OCI-LY7 (cell line): ENCODE results near the gene AP5S1. TPM values are rescaled to one million over a fixed set of nuclear protein-coding genes. Genes with fewer than 3 reads are reported as not detected.

Experiments
- BruUV-seq: library from RNA; stranded (reverse); fragments of 400-500 nt; replicated peaks from 2 replicates; lab custom pipeline; 2021; lab: Mats Ljungman, UMichigan
- CTCF ChIA-PET: fragments of 300-600 bp; sonication (Branson Sonifier 250); formaldehyde crosslinking; loops from one replicate; lab custom pipeline; 2022; ENCODE audit warnings: antibody characterized with exemption; ENCODE audit not compliant: unreplicated experiment; lab: Charles Lee
- POLR2A ChIA-PET: fragments of 300-600 bp; sonication (Branson Sonifier 250); formaldehyde crosslinking; loops from one replicate; lab custom pipeline; 2022; ENCODE audit warnings: antibody characterized with exemption; lab: Charles Lee
- DNase-seq: peaks from one replicate; pipeline ENCODE4 v3.0.0-alpha.2; 2015; ENCODE audit warnings: low spot score
- H2AFZ ChIP-seq: fragments of 200-600 bp; sonication (generic), shearing (Covaris generic); 2 replicates; pipeline ENCODE4 v1.6.1; 2014; ENCODE audit warnings: mild to moderate bottlenecking, antibody characterized with exemption, low read length, moderate library complexity
- H3K27ac ChIP-seq: fragments of 200-600 bp; sonication (generic); 2 replicates; pipeline ENCODE4 v1.5.1; 2014; ENCODE audit warnings: mixed run types, low read depth, mild to moderate bottlenecking, moderate library complexity, low read length, inconsistent platforms; ENCODE audit not compliant: poor library complexity, severe bottlenecking
- H3K36me3 ChIP-seq: fragments of 200-600 bp; sonication (generic); 2 replicates; pipeline ENCODE4 v1.6.1; 2014; ENCODE audit warnings: mild to moderate bottlenecking, antibody characterized with exemption, low read length, moderate library complexity, mixed read lengths; ENCODE audit not compliant: insufficient read depth
- H3K4me1 ChIP-seq: fragments of 200-600 bp; sonication (generic); 2 replicates; pipeline ENCODE4 v1.5.1; 2014; ENCODE audit warnings: mild to moderate bottlenecking, low read length; ENCODE audit not compliant: insufficient read depth, poor library complexity, severe bottlenecking
- H3K4me2 ChIP-seq: fragments of 200-600 bp; sonication (generic); 2 replicates; pipeline ENCODE4 v1.6.1; 2014; ENCODE audit warnings: mild to moderate bottlenecking, low read length
- H3K4me3 ChIP-seq: fragments of 200-600 bp; sonication (generic); 2 replicates; pipeline ENCODE4 v1.5.1; 2014; ENCODE audit warnings: mild to moderate bottlenecking, low read depth, low read length; ENCODE audit not compliant: poor library complexity, severe bottlenecking
- H3K79me2 ChIP-seq: fragments of 200-600 bp; sonication (generic); 2 replicates; pipeline ENCODE4 v1.6.1; 2016; ENCODE audit warnings: low read depth, mild to moderate bottlenecking, low read length, moderate library complexity, mixed read lengths; ENCODE audit not compliant: insufficient read depth
- H3K9me2 ChIP-seq: fragments of 200-600 bp; sonication (generic); 2 replicates; pipeline ENCODE4 v1.6.1; 2016; ENCODE audit warnings: mild to moderate bottlenecking, low read length, mixed read lengths; ENCODE audit not compliant: insufficient read depth
- H3K9me3 ChIP-seq: fragments of 200-600 bp; sonication (generic); 2 replicates; pipeline ENCODE4 v1.6.1; 2014; ENCODE audit warnings: mild to moderate bottlenecking, mixed run types, low read length, mixed read lengths
- H4K20me1 ChIP-seq: fragments of 200-600 bp; sonication (generic); 2 replicates; pipeline ENCODE4 v1.6.1; 2014; ENCODE audit warnings: mild to moderate bottlenecking, antibody characterized with exemption, low read length, moderate library complexity, mixed read lengths; ENCODE audit not compliant: insufficient read depth
- EZH2phosphoT487 ChIP-seq: fragments of 200-600 bp; sonication (generic); IDR thresholded peaks from 2 replicates; pipeline ENCODE4 v1.6.1; 2018; ENCODE audit warnings: low read depth, borderline replicate concordance, mild to moderate bottlenecking, mixed run types, antibody characterized with exemption, low read length, moderate library complexity, mixed read lengths
- intact Hi-C: fragments of 100-400 bp; cut with micrococcal nuclease; formaldehyde crosslinking; loops from one replicate; pipeline ENCODE4 v1.10.0; 2022; ENCODE audit not compliant: unreplicated experiment
- total RNA-seq, 2 experiments: library from RNA; depleted of rRNA in 1 of 2; stranded (reverse); fragments of >200 nt in 1 of 2; shearing (Covaris generic) in 1 of 2; gene quantifications; 2 replicates each; pipeline ENCODE4 v1.2.3, GENCODE V29; 2014 to 2022
- TF ChIP-seq, protein P1 (sequence below): fragments of 200-600 bp; sonication (generic); conservative IDR thresholded peaks from 2 replicates; pipeline ENCODE4 v1.5.1; 2014; ENCODE audit warnings: mild to moderate bottlenecking, antibody characterized with exemption, low read length, moderate library complexity, mixed read lengths

AP5S1 gene
- total RNA-seq, 2 experiments from 2014 or later = 9.8 to 12.1 TPM

DNA sequence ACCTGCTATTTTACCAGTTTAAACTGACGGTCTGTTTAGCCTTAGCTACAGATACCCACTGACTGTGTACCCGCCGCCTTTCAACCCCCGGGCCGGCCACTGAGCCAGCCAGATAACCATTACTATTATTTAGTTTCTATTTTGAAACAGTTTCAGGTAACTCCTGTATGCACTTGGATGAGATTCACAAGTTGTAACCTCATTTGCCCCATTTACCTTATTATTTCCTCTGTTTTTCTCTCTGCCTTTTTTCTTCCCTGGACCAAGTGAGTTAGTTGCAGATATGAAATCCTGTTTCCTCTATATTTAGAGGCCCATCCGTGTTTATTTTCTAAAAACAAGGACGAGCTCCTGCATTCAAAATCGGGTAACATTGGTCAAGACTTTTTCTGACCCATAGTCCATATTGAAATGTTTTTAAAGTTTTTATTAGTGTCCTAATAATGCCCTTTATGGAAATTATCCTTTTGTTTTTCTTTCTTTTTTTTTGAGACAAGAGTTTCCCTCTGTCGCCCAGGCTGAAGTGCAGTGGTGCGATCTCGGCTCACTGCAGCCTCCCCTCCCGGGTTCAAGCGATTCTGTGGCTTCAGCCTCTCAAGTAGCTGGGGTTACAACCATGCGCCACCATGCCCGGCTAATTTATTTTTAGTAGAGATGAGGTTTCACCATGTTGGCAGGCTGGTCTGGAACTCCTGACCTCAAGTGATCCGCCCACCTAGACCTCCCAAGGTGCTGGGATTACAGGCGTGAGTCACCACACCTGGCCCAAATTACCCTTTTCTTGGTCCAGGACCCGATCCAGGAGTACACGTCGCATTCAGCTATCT is 767 bp downstream of the AP5S1 start:
- BruUV-seq = TSS peak; percentile 89
- H3K36me3 ChIP-seq = peaks cover 17% of the 10 kb centered on the region; the same call in 1 of the 2 replicates
- intact Hi-C loops = loop anchor here (1.0 kb wide), 3 partner anchors 25 to 34 kb away; partner anchors contain the start of genes CDC25B and MAVS
- H3K4me2 ChIP-seq = peak overlapping the region; percentile 99
- H3K27ac ChIP-seq = peak overlapping the region; percentile 70
- no peaks in the 10 kb centered on the region for H4K20me1 ChIP-seq
- no peaks in the 10 kb centered on the region for H3K9me2 ChIP-seq
- CTCF ChIA-PET = interaction anchor here (0.6 to 2.5 kb wide), 2 partner anchors 22 to 507 kb away, joined by 5 to 9 read pairs; no protein-coding TSS in a partner anchor
- H3K4me3 ChIP-seq = peak overlapping the region; percentile 91
- no peak for DNase-seq
- POLR2A ChIA-PET = interaction anchor here (0.6 to 2.5 kb wide), 10 partner anchors 10 to 1365 kb away, joined by 3 to 16 read pairs (median 4); partner anchors contain the start of genes ADISSP and CENPB
- H3K4me1 ChIP-seq = peaks cover 32% of the 10 kb centered on the region
- TF ChIP-seq, protein P1, sequence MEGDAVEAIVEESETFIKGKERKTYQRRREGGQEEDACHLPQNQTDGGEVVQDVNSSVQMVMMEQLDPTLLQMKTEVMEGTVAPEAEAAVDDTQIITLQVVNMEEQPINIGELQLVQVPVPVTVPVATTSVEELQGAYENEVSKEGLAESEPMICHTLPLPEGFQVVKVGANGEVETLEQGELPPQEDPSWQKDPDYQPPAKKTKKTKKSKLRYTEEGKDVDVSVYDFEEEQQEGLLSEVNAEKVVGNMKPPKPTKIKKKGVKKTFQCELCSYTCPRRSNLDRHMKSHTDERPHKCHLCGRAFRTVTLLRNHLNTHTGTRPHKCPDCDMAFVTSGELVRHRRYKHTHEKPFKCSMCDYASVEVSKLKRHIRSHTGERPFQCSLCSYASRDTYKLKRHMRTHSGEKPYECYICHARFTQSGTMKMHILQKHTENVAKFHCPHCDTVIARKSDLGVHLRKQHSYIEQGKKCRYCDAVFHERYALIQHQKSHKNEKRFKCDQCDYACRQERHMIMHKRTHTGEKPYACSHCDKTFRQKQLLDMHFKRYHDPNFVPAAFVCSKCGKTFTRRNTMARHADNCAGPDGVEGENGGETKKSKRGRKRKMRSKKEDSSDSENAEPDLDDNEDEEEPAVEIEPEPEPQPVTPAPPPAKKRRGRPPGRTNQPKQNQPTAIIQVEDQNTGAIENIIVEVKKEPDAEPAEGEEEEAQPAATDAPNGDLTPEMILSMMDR = no peak
- no peak for TF ChIP-seq EZH2phosphoT487
- H2AFZ ChIP-seq = peak overlapping the region; percentile 94
- H3K79me2 ChIP-seq = peaks cover 9% of the 10 kb centered on the region; the same call in 1 of the 2 replicates
- H3K9me3 ChIP-seq = no peaks in the 10 kb centered on the region

DNA sequence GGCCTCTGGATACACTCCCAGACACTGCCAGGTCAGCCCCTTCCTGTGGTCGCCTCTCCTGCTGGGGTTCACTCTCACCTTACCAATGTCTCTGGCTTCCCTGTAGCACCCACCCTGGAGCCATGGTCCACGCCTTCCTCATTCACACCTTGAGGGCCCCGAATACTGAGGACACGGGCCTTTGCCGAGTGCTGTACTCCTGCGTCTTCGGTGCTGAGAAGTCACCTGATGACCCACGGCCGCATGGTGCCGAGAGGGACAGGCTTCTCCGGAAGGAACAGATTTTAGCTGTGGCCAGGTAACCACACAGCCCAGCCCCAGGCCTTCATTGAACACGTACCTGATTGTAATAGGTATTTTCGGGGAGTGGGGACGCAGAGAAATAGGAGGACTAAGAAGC is 1.6 kb downstream of the AP5S1 start:
- Histone ChIP-seq H3K36me3 (peaks cover 21% of the 10 kb centered on the region; the same call in 1 of the 2 replicates), H3K9me3 (no peaks in the 10 kb centered on the region), H3K4me3 (no peak overlapping the region), H3K9me2 (no peaks in the 10 kb centered on the region), H3K4me1 (peaks cover 28% of the 10 kb centered on the region), H2AFZ (no peak overlapping the region), H3K79me2 (peaks cover 9% of the 10 kb centered on the region; the same call in 1 of the 2 replicates), H4K20me1 (no peaks in the 10 kb centered on the region), H3K4me2 (no peak overlapping the region), H3K27ac (no peak overlapping the region)
- ChIA-PET POLR2A (interaction anchor here (2.5 kb wide), 1 partner anchor 35 kb away, joined by 16 read pairs; the partner anchor contains the start of gene CENPB), CTCF (interaction anchor here (0.6 kb wide), 1 partner anchor 508 kb away, joined by 5 read pairs; no protein-coding TSS in a partner anchor)
- no TSS peak for BruUV-seq
- no peak for DNase-seq
- intact Hi-C loops = no loop called here
- TF ChIP-seq, protein P1 = no peak
- TF ChIP-seq EZH2phosphoT487 = no peak
